T-helper 22 cell (primary cell): ENCODE data around the gene EZR.

ENCODE experiments used
- DNase-seq: peaks from one replicate; pipeline ENCODE4 v3.0.0-alpha.2; 2020; ENCODE audit warnings: low read depth

EZR gene

GRCh38 chr6:158760618-158761250 lies 58.4 kb downstream of the EZR start:
- DNase-seq = no peak

- DNase-seq = no peak
These were observed 59.1 kb downstream of the EZR start for GRCh38 chr6:158759966-158760617.

GRCh38 chr6:158758941-158759479 lies 60.2 kb downstream of the EZR start:
- no peak for DNase-seq

- DNase-seq = no peak
These were observed 60.7 kb downstream of the EZR start for GRCh38 chr6:158758451-158758860.

GRCh38 chr6:158757753-158758090 lies 61.4 kb downstream of the EZR start:
- DNase-seq = no peak

GRCh38 chr6:158756977-158757752 lies 62.0 kb downstream of the EZR start:
- no peak for DNase-seq

- DNase-seq = no peak
These were observed 63.0 kb downstream of the EZR start for GRCh38 chr6:158756126-158756525.

- DNase-seq = no peak
These were observed 63.5 kb downstream of the EZR start for GRCh38 chr6:158755636-158756035.

GRCh38 chr6:158754738-158755137 lies 64.4 kb downstream of the EZR start:
- no peak for DNase-seq

- DNase-seq = no peak
These were observed 65.4 kb downstream of the EZR start for GRCh38 chr6:158753811-158754210.

GRCh38 chr6:158752613-158753012 lies 66.6 kb downstream of the EZR start:
- no peak for DNase-seq

- DNase-seq = no peak
These were observed 67.2 kb downstream of the EZR start for GRCh38 chr6:158751921-158752320.

- no peak for DNase-seq
These were observed 67.9 kb downstream of the EZR start for GRCh38 chr6:158751224-158751623.

GRCh38 chr6:158744986-158745430 lies 74.2 kb downstream of the EZR start:
- no peak for DNase-seq

- DNase-seq = no peak
These were observed 76.0 kb downstream of the EZR start for GRCh38 chr6:158743033-158743651.

- no peak for DNase-seq
These were observed 79.5 kb downstream of the EZR start for GRCh38 chr6:158739673-158740072.

- no peak for DNase-seq
These were observed 81.2 kb downstream of the EZR start for GRCh38 chr6:158737710-158738615.

GRCh38 chr6:158737082-158737709 lies 82.0 kb downstream of the EZR start:
- no peak for DNase-seq

GRCh38 chr6:158735009-158735408 lies 84.2 kb downstream of the EZR start:
- no peak for DNase-seq

- DNase-seq = no peak
These were observed 88.6 kb downstream of the EZR start for GRCh38 chr6:158730541-158730907.

GRCh38 chr6:158729906-158730540 lies 89.1 kb downstream of the EZR start:
- DNase-seq = no peak
